HG02642 (cell line): ENCODE measurements around the gene TOB1.
A peak's percentile ranks its signal among the peaks of the same experiment; 100 is the strongest.

Experiments
- ATAC-seq: cut with Tn5 transposase; IDR thresholded peaks from one replicate; pipeline ENCODE4 v1.9.1; 2021; ENCODE audit warnings: mild to moderate bottlenecking; ENCODE audit not compliant: unreplicated experiment, poor library complexity

Gene TOB1

DNA sequence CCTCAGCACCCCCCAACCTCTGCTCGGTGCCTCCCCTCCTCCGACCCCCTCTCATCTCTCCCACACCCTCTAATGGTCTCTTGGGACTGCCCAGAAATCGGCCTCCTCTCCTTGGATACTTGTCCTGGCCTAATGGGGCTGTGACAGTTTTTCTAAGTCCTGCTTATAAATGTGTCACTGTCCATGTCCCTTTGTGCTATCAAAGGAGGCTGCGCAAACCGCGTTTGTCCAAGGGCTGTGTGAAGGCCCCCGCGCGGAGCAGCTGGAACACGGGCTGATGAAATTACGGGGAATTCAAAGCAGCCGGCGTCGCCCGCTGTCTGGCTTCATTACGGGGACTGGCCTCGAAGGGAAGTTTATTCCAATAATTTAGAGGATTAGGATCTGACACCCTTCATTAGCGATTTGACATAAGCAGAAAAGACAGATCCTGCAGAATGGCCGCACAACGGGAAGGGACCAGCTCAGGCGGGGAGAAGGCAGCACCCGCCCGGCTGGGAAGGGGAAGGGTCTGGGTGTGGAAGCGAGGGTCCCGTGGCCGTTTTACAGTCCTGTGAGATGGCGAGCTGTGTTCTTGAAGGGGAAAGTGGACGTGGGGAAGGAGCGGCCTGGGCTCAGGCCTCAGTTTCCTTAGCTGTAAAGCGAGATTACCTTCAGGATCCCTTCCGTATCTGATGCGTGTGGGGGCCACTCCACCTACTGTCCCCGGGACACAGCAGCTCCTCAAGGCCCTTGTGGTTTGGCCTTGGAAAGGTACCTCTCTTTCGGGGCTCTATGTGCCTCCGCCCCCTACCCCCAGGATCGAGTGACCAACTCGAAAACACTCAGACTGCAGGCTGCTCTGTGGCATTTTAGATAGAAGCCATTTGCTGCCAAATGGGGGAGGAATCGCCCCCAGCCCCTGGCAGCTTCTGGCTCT is 32.4 kb downstream of the TOB1 start:
- ATAC-seq = no peak

DNA sequence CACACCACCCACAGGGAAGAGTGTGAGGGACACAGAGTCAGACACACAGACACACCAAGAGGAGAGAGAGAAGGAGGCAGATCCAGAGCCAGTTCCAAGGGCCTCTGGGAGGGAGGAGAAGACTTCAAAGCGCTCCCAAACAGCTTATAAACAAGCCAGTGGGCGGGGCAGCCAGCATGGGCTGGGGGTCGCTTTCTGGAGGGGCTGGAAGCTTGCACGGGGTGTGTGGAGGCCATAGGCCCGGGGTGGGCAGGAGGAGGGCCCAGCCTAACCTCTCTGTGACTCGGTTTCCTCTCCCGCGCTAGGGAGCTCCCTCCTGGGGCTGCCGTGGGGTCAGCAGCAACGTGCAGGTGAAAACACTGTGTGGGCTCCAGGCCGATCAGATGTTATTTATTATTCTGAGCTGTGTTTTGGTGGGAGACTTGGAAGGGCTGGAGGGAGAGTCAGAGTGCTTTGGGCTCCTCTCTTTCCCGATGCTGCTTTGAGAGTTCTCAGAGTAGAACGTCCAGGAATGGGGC is 33.2 kb downstream of the TOB1 start:
- no peak for ATAC-seq

DNA sequence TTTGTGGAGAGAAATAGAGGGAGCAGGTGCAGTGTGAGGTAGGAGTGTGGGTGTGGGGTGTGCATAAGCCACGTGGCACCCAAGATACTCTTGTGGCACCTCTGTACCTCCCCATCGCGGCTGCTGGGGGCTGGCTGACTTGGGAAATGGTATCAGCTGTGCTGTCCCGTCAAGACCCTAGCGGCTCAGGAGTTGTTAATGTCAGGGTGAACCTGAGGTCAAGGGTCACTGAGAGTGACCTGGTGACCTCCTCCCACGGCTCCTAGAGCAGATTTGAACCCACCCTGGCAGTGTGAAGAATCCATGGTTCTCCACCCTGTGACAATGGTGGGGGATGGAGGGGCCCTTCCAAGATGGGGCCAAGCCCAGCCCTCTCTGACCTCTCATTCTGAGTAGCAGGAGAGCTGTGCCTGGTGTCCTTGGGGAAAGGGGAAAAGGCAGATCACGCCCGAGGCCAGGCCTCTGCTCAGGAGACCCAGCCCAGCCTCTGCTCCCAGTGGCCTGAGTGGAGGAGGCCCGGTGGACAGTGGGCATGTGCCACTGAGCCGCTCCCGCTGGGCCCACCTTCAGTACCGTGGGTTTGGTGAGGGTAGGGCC is 33.8 kb downstream of the TOB1 start:
- ATAC-seq = no peak

DNA sequence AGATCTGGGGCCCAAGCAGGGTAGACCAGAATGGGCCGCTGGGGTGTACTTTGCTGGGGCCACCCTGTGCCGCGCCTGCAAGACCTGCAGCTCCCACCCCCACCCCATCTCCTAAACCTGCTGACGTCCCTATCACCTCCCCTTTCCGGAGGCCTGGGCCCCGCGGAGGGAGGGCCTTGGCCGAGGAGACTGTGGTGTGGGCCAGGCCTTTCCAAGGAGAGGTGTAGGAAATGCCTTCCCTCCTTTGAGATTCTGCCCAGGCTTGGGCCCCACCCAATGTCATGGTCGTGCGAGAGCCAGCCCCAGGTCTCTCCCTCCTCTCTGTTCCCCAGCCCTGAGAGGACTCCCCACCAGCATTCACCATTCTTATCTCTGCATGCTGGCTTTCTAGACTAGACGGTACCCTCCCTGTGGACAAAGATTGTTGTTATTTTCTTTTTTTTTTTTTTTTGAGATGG is 34.7 kb downstream of the TOB1 start:
- no peak for ATAC-seq

DNA sequence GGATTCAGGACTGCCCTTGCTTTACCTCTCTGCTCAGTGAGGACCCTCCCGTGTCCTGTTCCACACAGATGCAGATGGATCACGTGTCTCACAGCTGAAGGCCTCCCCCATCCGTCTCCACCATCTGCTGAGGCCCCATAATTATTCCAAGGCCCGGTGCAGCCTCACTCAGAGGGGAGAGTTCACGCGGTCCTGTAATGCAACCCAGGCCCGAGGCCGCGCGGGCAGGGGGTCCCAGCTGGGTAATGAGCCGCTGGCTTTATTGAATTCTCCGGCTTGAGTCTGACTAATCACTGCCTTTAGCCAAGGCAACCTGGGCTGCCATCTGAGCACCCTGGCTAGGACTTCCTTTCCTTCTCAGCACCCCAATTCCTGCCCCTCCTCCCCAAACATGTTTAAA is 35.2 kb downstream of the TOB1 start:
- no peak for ATAC-seq

DNA sequence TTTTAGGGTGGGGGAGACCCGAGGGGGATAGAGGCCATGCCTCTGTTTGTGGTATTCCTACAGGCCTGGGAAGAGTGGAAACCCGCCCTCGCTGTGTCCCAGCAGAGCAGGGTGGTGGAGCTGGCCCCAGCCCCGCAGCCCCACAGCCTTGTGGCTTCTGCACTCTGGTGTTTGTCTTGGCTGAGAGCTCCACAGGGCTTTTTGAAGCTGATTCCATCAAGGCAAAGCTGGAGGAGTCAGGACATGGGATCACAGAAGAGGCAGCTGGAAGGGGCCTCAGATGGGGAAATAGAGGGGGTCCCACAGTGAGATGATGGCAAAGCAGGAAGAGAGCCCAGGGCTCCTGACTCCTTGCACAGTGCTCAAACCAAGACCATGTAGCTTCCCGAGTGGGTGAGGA is 35.8 kb downstream of the TOB1 start:
- no peak for ATAC-seq

DNA sequence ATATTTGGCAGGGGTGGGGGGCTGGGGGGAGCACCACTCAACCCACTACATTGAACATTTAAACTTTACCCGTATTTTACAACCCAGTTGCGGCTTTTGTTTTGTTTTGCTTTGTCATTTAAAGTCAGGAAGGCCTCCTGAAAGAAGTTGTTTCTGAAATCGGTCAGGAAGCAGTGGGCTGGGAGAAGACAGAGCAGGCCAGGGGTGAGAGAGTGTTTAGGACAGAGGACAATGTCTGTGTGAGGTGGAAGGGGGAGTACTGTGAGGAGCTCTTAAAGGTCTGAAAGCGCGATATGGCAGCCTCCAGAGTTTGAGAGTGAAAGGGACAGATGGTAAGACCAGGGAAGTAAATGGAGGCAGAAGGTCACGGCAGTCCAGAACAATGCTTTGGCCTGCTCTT is 36.8 kb downstream of the TOB1 start:
- no peak for ATAC-seq

DNA sequence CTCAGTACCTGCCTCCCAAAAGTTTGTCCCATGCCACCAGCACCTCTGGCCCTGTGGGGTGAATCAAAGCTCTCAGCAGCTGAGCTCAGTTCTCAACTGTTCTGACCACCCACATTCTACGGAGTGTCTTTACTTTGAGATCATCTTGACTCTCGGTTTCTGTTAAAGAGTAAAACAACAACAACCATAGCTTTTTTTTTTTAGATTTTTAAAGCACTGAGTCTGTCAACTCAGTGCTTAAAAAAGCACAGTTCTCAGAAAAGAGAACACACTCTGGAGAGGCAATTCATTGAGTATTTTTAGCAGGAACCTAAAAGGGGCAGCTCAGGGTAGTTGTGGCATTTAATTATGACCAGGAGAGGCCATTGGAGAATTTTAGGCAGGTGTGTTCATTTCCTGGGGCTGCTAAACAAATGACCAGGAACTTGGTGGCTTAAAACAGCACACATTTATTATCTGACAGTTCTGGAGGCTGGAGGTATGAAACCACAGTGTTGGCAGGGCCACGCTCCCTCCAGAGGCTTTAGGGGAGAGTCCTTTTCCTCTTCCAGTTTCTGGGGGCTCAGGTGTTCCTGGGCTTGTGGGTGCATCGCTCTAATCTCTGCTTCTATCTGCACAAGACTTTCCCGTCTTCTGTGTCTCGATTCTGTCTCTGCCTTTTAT is 37.5 kb downstream of the TOB1 start:
- ATAC-seq = peak; percentile 71

DNA sequence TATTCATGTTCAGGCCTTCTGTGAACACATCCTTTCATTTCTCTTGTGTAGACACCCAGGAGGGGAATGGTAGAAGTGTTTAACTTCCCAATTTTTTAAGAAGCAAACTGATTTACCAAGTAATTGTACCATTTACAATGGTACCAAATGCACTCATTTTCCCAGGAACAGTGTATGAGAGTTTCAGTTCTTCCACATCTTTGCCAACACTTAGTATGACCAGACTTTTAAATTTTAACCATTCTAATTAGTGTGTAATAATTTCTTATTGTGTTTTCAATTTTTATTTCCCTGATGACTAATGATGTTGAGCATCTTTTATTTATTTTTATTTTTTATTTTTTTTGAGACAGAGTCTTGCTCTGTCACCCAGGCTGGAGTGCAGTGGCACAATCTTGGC is 41.0 kb downstream of the TOB1 start:
- ATAC-seq = no peak

DNA sequence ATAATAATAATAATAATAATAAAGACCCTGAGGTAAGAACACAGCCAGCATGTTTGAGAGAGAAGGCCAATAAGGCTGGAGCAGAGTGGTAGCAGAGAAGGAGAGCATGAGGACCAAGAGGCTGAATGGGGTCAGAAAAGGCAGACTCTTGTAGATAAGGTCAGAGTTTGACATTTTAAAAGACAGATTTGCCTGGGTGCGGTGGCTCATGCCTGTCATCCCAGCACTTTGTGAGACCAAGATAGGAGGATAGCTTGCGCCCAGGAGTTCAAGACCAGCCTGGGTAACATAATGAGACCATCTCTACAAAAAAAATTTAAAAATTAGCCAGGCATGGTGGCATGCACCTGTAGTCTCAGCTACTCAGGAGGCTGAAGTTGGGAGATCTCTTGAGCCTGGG is 41.7 kb downstream of the TOB1 start:
- no peak for ATAC-seq

DNA sequence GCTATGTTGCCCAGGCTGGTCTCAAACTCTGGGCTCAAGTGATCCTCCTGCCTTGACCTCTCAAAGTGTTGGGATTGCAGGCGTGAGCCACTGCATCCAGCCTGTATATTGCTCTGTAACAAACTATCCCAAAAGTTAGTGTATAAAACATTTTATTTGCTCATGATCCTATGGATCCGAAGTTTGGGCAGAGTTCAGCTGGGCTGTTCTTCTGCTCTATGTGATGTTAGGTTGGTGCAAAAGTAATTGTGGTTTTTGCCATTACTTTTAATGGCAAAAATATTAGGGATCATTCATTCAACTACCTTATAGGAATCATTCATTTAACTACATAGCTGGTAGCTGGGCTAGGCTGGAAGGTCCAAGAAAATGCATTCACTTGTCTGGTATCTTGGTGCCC is 43.6 kb downstream of the TOB1 start:
- no peak for ATAC-seq

DNA sequence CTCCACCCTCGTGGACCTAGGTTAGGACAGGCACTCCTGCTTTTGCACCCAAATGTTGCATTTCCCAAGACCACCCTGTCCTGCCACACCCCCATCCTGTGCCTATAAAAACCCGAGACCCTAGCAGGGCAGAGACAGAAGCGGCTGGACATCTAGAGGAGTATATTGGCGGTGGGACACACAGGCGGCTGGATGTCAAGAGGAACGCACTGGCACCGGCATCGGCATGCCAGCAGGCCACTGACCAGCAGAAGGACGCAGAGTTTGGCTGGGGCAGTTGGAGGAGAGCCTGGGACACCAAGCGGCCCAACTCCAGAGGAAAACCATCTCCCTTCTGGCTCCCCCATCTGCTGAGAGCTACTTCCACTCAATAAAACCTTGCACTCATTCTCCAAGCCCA is 45.5 kb downstream of the TOB1 start:
- no peak for ATAC-seq

DNA sequence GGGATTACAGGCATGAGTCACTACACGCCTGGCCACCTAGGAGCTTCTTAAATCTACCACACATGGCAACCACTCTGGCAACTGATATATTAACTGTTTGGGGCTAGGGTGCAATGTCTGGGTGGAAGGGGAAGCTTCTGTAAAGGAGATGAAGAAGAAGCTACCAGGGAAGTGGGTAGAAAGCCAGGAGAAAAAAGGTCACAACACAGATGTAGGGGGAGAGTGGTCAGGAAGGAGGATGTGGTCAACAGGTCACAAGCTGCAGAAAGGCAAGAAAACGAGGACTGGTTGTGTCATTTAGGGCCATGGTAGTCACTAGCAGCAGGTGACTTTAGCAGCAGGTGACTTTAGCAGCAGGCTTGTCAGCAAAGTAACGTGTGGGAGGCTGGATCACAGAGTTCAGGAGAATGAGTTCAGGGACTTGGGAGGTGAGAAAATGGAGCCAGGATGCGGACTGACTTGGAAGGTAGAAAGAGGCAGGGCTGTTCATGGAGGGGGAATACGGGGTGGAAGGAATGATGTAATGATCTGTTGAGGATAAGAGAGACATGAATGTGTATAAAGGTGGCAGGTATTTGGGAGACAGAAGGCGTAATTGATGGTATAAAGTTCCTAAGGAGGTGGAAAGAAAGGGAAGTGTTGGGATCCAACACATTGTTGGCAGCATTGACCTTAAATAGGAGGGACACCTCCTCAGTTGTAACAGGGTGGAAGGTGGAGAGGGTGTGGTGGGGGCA is 47.1 kb downstream of the TOB1 start:
- ATAC-seq = no peak

DNA sequence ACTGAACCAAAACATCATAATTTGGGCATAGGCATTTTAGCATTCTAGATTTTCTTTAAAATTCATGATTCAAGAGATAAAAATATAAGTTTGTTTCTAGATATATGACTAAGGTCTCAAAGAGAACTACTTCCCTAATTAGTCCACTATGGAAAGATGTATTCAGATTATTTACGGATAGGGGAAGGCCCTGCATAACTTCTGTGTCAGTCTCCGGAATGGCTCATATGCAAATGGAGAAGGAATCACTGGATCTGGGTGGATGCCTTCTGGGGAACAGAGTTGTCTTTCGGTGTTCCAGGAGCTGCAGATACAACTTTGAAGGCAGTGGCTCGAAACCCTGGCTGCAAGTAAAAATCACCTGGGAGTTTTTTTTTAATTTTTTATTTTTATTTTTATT is 47.9 kb downstream of the TOB1 start:
- ATAC-seq = no peak

DNA sequence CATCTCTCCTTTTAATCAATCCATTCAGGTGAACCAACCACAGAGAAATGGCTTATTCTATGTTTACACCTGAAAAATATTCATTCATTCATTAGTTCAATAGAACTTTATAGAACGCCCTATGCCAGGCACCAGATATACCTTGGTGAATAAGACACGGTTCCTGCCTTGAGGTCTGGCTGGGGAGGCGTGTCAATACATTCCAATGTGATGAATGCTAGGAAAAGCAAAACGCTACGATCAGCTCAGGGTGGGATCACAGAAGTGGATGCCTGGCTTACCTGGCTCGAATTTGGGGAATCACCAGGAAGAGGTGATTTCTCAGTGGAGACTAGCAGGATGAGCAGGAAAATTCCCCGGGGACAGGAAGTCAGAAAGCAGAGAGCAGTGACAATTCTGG is 48.3 kb downstream of the TOB1 start:
- no peak for ATAC-seq

DNA sequence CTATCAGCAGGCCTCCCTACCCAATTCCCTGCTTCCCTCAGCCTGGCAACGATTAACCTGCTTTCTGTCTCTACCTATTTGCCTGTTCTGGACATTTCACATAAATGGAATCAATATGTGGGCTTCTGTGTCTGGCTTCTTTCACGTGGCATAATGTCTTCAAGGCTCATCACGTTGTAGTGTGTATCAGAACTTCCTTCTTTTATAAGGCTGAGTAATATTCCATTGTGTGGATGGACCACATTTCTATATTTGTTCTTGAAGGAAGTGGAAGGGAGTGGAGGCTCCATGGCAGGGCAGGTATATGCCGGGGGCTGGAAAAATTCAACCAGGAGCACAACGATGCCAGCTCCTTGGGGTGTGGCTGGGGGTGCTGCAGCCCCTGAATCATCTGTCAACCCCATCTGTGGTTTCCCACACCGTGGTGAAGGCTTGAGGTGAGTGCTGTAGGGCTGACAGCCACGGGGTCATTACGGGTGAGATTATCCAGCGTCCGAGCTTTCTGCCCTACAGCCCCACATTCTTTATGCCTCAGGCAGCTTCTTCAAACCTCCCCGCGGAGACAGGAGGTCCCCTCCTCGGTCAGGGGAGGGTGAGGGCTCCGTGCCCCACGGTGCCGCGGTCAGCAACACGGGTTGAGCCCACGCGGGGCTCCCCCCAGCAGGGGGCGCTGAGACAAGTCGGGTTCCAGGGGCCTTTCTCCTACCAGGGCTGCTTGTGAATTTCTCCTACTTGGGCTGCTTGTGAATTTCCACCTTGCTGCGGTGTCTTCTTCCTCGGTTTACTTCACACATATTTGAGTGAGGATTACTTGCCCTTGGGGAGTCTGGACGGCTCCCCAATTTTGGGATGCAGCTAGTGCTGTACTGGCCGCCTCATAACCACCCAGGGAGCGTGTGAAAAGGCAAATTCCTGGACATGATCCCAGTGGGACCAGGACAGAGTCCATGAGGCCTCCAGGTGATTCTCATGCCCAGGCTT is 49.1 kb downstream of the TOB1 start:
- ATAC-seq = no peak

DNA sequence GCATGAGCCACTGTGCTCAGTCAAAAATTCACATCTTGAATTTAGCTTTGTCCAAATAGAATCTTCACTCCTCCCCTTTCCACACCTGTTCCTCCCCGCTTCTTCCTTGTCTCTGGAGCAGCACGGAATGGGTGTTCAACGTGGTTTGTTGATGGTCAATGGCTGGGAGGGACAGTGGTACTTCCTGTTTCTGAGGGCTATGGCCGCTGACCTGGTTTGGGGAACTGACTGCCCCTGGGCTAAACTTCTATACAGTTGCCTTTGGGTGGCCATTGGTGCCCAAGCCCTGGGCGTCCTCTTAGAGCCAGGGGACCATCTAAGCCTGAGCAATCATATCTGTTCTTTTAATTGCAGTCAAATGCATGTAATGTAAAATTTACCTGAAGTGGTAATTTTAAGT is 49.9 kb downstream of the TOB1 start:
- ATAC-seq = no peak

DNA sequence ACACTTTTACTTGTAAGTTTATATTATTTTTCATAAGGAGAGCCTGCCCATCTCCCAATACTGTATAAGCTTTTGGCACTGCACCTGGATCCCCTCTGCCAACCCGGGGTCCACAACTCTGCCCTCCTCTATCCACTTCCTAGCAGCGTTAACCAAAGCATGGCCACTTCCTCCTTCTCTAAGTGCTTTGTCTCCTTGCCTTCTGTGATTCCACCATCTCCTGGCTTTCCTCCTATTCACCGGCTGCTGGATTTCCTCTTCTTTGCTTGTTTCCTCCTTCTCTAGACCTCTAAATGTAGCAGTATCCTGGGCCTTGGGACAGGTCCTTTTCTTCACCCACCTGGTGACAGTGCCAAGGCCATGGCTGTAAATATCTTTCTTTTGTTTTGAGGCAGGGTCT is 50.8 kb downstream of the TOB1 start:
- no peak for ATAC-seq

DNA sequence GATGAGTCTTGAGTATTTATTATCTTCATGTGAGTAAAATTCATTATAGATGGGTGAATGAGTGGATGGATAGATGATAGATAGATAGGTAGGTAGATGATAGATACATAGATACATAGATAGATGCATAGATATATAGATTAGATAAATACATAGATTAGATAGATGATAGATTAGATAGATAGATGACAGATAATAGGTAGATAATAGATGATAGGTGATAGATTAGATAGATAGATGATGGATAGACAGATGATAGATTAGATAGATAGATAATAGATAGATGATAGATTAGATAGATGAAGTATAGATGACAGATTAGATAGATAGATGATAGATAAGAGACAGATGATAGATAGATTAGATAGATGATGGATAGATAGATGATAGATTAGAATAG is 52.6 kb downstream of the TOB1 start:
- no peak for ATAC-seq
